Stomach (tissue), 9 donors: ENCODE data around the gene GAPT. TPM values are rescaled to one million over a fixed set of nuclear protein-coding genes. Genes with fewer than 3 reads are reported as not detected.

Source experiments
- DNase-seq, 2 donors: peaks; one replicate each; pipeline versions ENCODE4 v3.0.0 to v3.0.0-alpha.2; 2013 to 2019
- H3K27ac ChIP-seq, 5 donors: fragments of 200-600 bp in 4 of 5; sonication (generic) in 4 of 5; one replicate each; pipeline ENCODE4 v1.5.1; 2013 to 2019; ENCODE audit warnings: mild to moderate bottlenecking in 1 of 5, moderate library complexity in 1 of 5
- H3K27me3 ChIP-seq, 3 donors: fragments of 200-600 bp; sonication (generic); one replicate each; pipeline ENCODE4 v1.5.1; 2017 to 2019; ENCODE audit warnings: mixed run types in 1 of 3
- H3K36me3 ChIP-seq, 4 donors: fragments of 200-600 bp; sonication (generic); 1 replicate in 3 of 4; 2 replicates in 1 of 4; pipeline ENCODE4 v1.5.1; 2016 to 2019
- H3K4me1 ChIP-seq, 4 donors: fragments of 200-600 bp; sonication (generic); one replicate each; pipeline ENCODE4 v1.5.1; 2016 to 2019
- H3K4me3 ChIP-seq, 4 donors: fragments of 200-600 bp; sonication (generic) in 3 of 4; one replicate each; pipeline ENCODE4 v1.5.1; 2016 to 2019; ENCODE audit warnings: mild to moderate bottlenecking in 1 of 4
- H3K9me3 ChIP-seq, 4 donors: fragments of 200-600 bp; sonication (generic); one replicate each; pipeline ENCODE4 v1.5.1; 2016 to 2019
- CTCF ChIP-seq, 7 experiments: fragments of 450-650 bp in 4 of 7; fragments of 200-600 bp in 3 of 7; sonication (generic) in 3 of 7; IDR thresholded peaks; one replicate each; pipeline ENCODE4 v1.5.1; 2016 to 2019; ENCODE audit warnings: antibody characterized with exemption in 7 of 7, control low read depth in 2 of 7, mild to moderate bottlenecking in 1 of 7
- EP300 ChIP-seq: sonication (generic); formaldehyde crosslinking; IDR thresholded peaks from one replicate; pipeline ENCODE4 v1.6.1; 2017; ENCODE audit warnings: antibody characterized with exemption
- POLR2A ChIP-seq, 4 donors: fragments of 450-650 bp; IDR thresholded peaks; one replicate each; pipeline ENCODE4 v1.6.1; 2016; ENCODE audit warnings: antibody characterized with exemption in 4 of 4, control low read depth in 2 of 4, mild to moderate bottlenecking in 1 of 4, moderate library complexity in 1 of 4
- POLR2AphosphoS5 ChIP-seq, 3 donors: sonication (generic); formaldehyde crosslinking; IDR thresholded peaks; one replicate each; pipeline ENCODE4 v1.6.1; 2016; ENCODE audit warnings: antibody characterized with exemption in 3 of 3
- WGBS, 5 donors: extraction: QIAGEN DNeasy Blood & Tissue Kit in 3 of 5; methylation state at CpG; one replicate each; pipeline versions ENCODE4 v1.1.5 to v1.1.7; 2013 to 2018; 5-methylcytosine and 5-hydroxymethylcytosine counted together
- intact Hi-C: fragments of 100-400 bp; cut with DNase I; formaldehyde crosslinking; loops from one replicate; pipeline ENCODE4 v1.15.1; 2023; ENCODE audit warnings: low total_unique reads
- polyA plus RNA-seq, 3 donors: library from polyadenylated mRNA; stranded (reverse); fragments of 200-250 nt; gene quantifications; one replicate each; pipeline ENCODE4 v1.2.3, GENCODE V29; 2013
- total RNA-seq, 5 donors: library from RNA; depleted of rRNA; stranded (reverse); fragments of >200 nt; gene quantifications; one replicate each; pipeline versions ENCODE4 v1.1.0 to v1.2.3, GENCODE V29; 2014 to 2016
- donor health status: healthy with polysubstance abuse.
- donor health status: Bipolar disorder and iron deficiency.
- donor health status: healthy.

Gene GAPT
- total and polyA plus RNA-seq, 8 donors: 0.68 to 4.9 (median 2.4) TPM; not detected in 2

- intact Hi-C loops: loop anchor here (10.0 kb wide), 1 partner anchor 561 kb away; no protein-coding TSS in a partner anchor
- peaks cover 0 to 4% (median 0%) of the 10 kb centered on the region in 3 donors for H3K27me3 ChIP-seq
- H3K4me3 ChIP-seq: peak overlapping the region in 2 of 4 donors; percentile 64 to 82
- H3K9me3 ChIP-seq: no peaks in the 10 kb centered on the region
- H3K4me1 ChIP-seq: peaks cover 5 to 46% (median 11%) of the 10 kb centered on the region in 4 donors
- no peak for DNase-seq
- peak overlapping the region in 1 of 5 donors; percentile 23 for H3K27ac ChIP-seq
- WGBS, 5 donors: 65 to 80% (median 78%) methylated on average over 3 of the region's 3 CpGs
- peaks cover 13 to 41% (median 28%) of the 10 kb centered on the region in 4 donors for H3K36me3 ChIP-seq
- TF ChIP-seq EP300 (no peak), CTCF (IDR thresholded peaks at IDR 0.05) (no peak), POLR2AphosphoS5 (IDR thresholded peaks at IDR 0.05) (no peak), POLR2A (IDR thresholded peaks at IDR 0.05) (no peak)
Measured at GRCh38 chr5:58456026-58456425, 35.2 kb upstream of the GAPT start.

- Histone ChIP-seq H3K27me3 (peaks cover 0 to 4% (median 0%) of the 10 kb centered on the region in 3 donors), H3K27ac (peak overlapping the region in 1 of 5 donors; percentile 23), H3K36me3 (peaks cover 13 to 41% (median 28%) of the 10 kb centered on the region in 4 donors), H3K4me1 (peaks cover 5 to 51% (median 12%) of the 10 kb centered on the region in 4 donors), H3K4me3 (peak overlapping the region in 3 of 4 donors; percentile 9 to 82 (median 64)), H3K9me3 (no peaks in the 10 kb centered on the region)
- WGBS, 5 donors: 84 to 94% (median 91%) methylated on average over 1 of the region's 1 CpG
- DNase-seq: no peak
- intact Hi-C loops: loop anchor here (10.0 kb wide), 1 partner anchor 562 kb away; no protein-coding TSS in a partner anchor
- no peak for TF ChIP-seq POLR2A (IDR thresholded peaks at IDR 0.05)
- TF ChIP-seq CTCF (IDR thresholded peaks at IDR 0.05): no peak
- no peak for TF ChIP-seq POLR2AphosphoS5 (IDR thresholded peaks at IDR 0.05)
- TF ChIP-seq EP300: no peak
Measured at GRCh38 chr5:58456486-58456885, 34.7 kb upstream of the GAPT start.

GRCh38 chr5:58457050-58457449 lies 34.2 kb upstream of the GAPT start:
- H3K27me3 ChIP-seq: peaks cover 0 to 4% (median 0%) of the 10 kb centered on the region in 3 donors
- H3K4me1 ChIP-seq: peaks cover 5 to 54% (median 12%) of the 10 kb centered on the region in 4 donors
- TF ChIP-seq POLR2A (IDR thresholded peaks at IDR 0.05) (no peak), CTCF (IDR thresholded peaks at IDR 0.05) (no peak), EP300 (no peak), POLR2AphosphoS5 (IDR thresholded peaks at IDR 0.05) (no peak)
- peak overlapping the region in 3 of 4 donors; percentile 9 to 82 (median 64) for H3K4me3 ChIP-seq
- H3K36me3 ChIP-seq: peaks cover 13 to 41% (median 28%) of the 10 kb centered on the region in 4 donors
- WGBS, 5 donors: 57 to 69% (median 62%) methylated on average over 4 of the region's 4 CpGs
- H3K27ac ChIP-seq: no peak overlapping the region
- no peaks in the 10 kb centered on the region for H3K9me3 ChIP-seq
- intact Hi-C loops: loop anchor here (10.0 kb wide), 1 partner anchor 562 kb away; no protein-coding TSS in a partner anchor
- DNase-seq: no peak

GRCh38 chr5:58458141-58458742 lies 33.0 kb upstream of the GAPT start:
- intact Hi-C loops: loop anchor here (10.0 kb wide), 1 partner anchor 563 kb away; no protein-coding TSS in a partner anchor
- Histone ChIP-seq H3K27ac (peak overlapping the region in 3 of 5 donors; percentile 22 to 95 (median 93)), H3K27me3 (peaks cover 0 to 4% (median 0%) of the 10 kb centered on the region in 3 donors), H3K4me1 (peaks cover 5 to 62% (median 16%) of the 10 kb centered on the region in 4 donors), H3K4me3 (peak overlapping the region; percentile 64 to 85 (median 74)), H3K36me3 (peaks cover 13 to 39% (median 28%) of the 10 kb centered on the region in 4 donors), H3K9me3 (no peaks in the 10 kb centered on the region)
- DNase-seq: no peak
- WGBS, 5 donors: 22 to 44% (median 28%) methylated on average over 7 of the region's 7 CpGs
- TF ChIP-seq POLR2AphosphoS5 (IDR thresholded peaks at IDR 0.05) (no peak), EP300 (no peak), POLR2A (IDR thresholded peaks at IDR 0.05) (no peak), CTCF (IDR thresholded peaks at IDR 0.05) (no peak)
